HCT116 (cell line): ENCODE measurements around the gene ADAMTS13. TPM values are rescaled to one million over a fixed set of nuclear protein-coding genes. Genes with fewer than 3 reads are reported as not detected.

Experiments
- ATAC-seq: fragments of 200-7000 bp; cut with Tn5 transposase; 2 replicates; pipeline ENCODE4 v1.9.1; 2020; ENCODE audit warnings: mild to moderate bottlenecking, moderate library complexity
- BruUV-seq: library from RNA; stranded (reverse); fragments of 400-500 nt; replicated peaks from 2 replicates; lab custom pipeline; 2021; lab: Mats Ljungman, UMichigan
- CTCF ChIA-PET: fragments of 300-600 bp; sonication (Branson Sonifier 250); formaldehyde crosslinking; loops from one replicate; lab custom pipeline; 2021; ENCODE audit warnings: antibody characterized with exemption; lab: Charles Lee
- POLR2A ChIA-PET: fragments of 300-600, 350-600 bp; sonication (Branson Sonifier 250); formaldehyde crosslinking; loops from one replicate; lab custom pipeline; 2021; ENCODE audit warnings: antibody characterized with exemption; lab: Charles Lee
- RAD21 ChIA-PET, 2 experiments: fragments of 300-600 bp; sonication (Branson Sonifier 250); formaldehyde crosslinking; loops; one replicate each; lab custom pipeline; 2023; ENCODE audit warnings: low total read pairs in 2 of 2; ENCODE audit not compliant: uncharacterized antibody in 2 of 2, unreplicated experiment in 2 of 2, low non-redundant PET in 1 of 2; lab: Charles Lee
- DNase-seq: peaks from one replicate; pipeline ENCODE4 v3.0.0-alpha.2; 2010; ENCODE audit warnings: low read depth, low spot score
- H2AFZ ChIP-seq: fragments of 200-600 bp; shearing (Covaris generic), sonication (generic); 2 replicates; pipeline ENCODE4 v1.6.1; 2017; ENCODE audit warnings: low read depth, mixed run types, mixed read lengths, antibody characterized with exemption, low read length; ENCODE audit not compliant: poor library complexity, severe bottlenecking
- H3K27ac ChIP-seq: 2 replicates; pipeline ENCODE4 v1.5.1; 2012; ENCODE audit warnings: low read depth, low read length
- H3K27me3 ChIP-seq: fragments of 200-600 bp; sonication (generic); 2 replicates; pipeline ENCODE4 v1.6.1; 2016; ENCODE audit warnings: mixed run types, low read length, mixed read lengths; ENCODE audit not compliant: insufficient read depth
- H3K36me3 ChIP-seq, 2 experiments: fragments of 200-500 bp in 1 of 2; fragments of 200-600 bp in 1 of 2; sonication (Bioruptor generic) in 1 of 2; sonication (generic) in 1 of 2; 2 replicates each; pipeline versions ENCODE4 v1.5.1 to v1.6.1; 2014 to 2016; ENCODE audit warnings: low read length in 2 of 2, inconsistent platforms in 1 of 2, mixed read lengths in 1 of 2, mixed run types in 1 of 2; ENCODE audit not compliant: insufficient read depth in 2 of 2, control insufficient read depth in 1 of 2
- H3K4me1 ChIP-seq, 2 experiments: fragments of 200-600 bp in 1 of 2; sonication (generic) in 1 of 2; 2 replicates each; pipeline versions ENCODE4 v1.5.1 to v1.6.1; 2012 to 2017; ENCODE audit warnings: low read length in 2 of 2, inconsistent platforms in 1 of 2, mild to moderate bottlenecking in 1 of 2, mixed read lengths in 1 of 2, mixed run types in 1 of 2, moderate library complexity in 1 of 2; ENCODE audit not compliant: insufficient read depth in 2 of 2, control insufficient read depth in 1 of 2
- H3K4me2 ChIP-seq: fragments of 200-600 bp; sonication (generic); 2 replicates; pipeline ENCODE4 v1.6.1; 2017; ENCODE audit warnings: mixed run types, low read length, mixed read lengths
- H3K4me3 ChIP-seq, 2 experiments: fragments of 200-600 bp in 1 of 2; sonication (generic) in 1 of 2; replicated peaks in 1 of 2; 2 replicates each; pipeline ENCODE4 v1.5.1; 2011 to 2016; ENCODE audit warnings: low read length in 2 of 2, control low read depth in 1 of 2, low read depth in 1 of 2, mild to moderate bottlenecking in 1 of 2, mixed read lengths in 1 of 2, mixed run types in 1 of 2
- H3K79me2 ChIP-seq: fragments of 200-600 bp; sonication (generic); 2 replicates; pipeline ENCODE4 v1.6.1; 2017; ENCODE audit warnings: mild to moderate bottlenecking, mixed run types, low read length, moderate library complexity, mixed read lengths; ENCODE audit not compliant: insufficient read depth
- H3K9ac ChIP-seq: fragments of 200-600 bp; sonication (generic); 2 replicates; pipeline ENCODE4 v1.6.1; 2016; ENCODE audit warnings: low read length, mixed read lengths
- H3K9me2 ChIP-seq: fragments of 200-600 bp; sonication (generic), shearing (Covaris generic); 2 replicates; pipeline ENCODE4 v1.6.1; 2017; ENCODE audit warnings: mixed run types, mild to moderate bottlenecking, moderate library complexity; ENCODE audit not compliant: insufficient read depth
- H3K9me3 ChIP-seq, 2 experiments: fragments of 200-500 bp in 1 of 2; fragments of 200-600 bp in 1 of 2; sonication (Bioruptor generic) in 1 of 2; sonication (generic) in 1 of 2; 2 replicates each; pipeline ENCODE4 v1.6.1; 2014 to 2017; ENCODE audit warnings: low read length in 2 of 2, mixed read lengths in 2 of 2, inconsistent platforms in 1 of 2, low read depth in 1 of 2, mild to moderate bottlenecking in 1 of 2, mixed run types in 1 of 2, moderate library complexity in 1 of 2; ENCODE audit not compliant: control insufficient read depth in 1 of 2, insufficient read depth in 1 of 2
- H4K20me1 ChIP-seq: fragments of 200-600 bp; sonication (generic), shearing (Covaris generic); 2 replicates; pipeline ENCODE4 v1.6.1; 2017; ENCODE audit warnings: mixed run types, mild to moderate bottlenecking, moderate library complexity; ENCODE audit not compliant: insufficient read depth
- CBX3 ChIP-seq: IDR thresholded peaks from 2 replicates; pipeline ENCODE4 v1.6.1; 2012; ENCODE audit warnings: low read depth
- CEBPB ChIP-seq: IDR thresholded peaks from 2 replicates; pipeline ENCODE4 v1.6.1; 2012; ENCODE audit warnings: low read depth
- JUND ChIP-seq: IDR thresholded peaks from 2 replicates; pipeline ENCODE4 v1.6.1; 2012
- POLR2AphosphoS5 ChIP-seq: IDR thresholded peaks from 2 replicates; pipeline ENCODE4 v1.6.1; 2011; ENCODE audit warnings: mild to moderate bottlenecking, low read depth, low read length, moderate library complexity
- RAD21 ChIP-seq: IDR thresholded peaks from 2 replicates; pipeline ENCODE4 v1.6.1; 2012; ENCODE audit warnings: low read depth, mild to moderate bottlenecking
- SIN3A ChIP-seq: IDR thresholded peaks from 2 replicates; pipeline ENCODE4 v1.6.1; 2012; ENCODE audit warnings: low read depth
- intact Hi-C: fragments of 100-400 bp; cut with micrococcal nuclease; formaldehyde crosslinking; loops from 2 replicates; pipeline ENCODE4 v1.10.0; 2022
- total RNA-seq: library from RNA; stranded (reverse); gene quantifications from one replicate; pipeline ENCODE4 v1.2.1, GENCODE V29; 2021; ENCODE audit not compliant: unreplicated experiment
- TF ChIP-seq, protein P1 (sequence below), 3 experiments: fragments of 200-600 bp in 1 of 3; sonication (generic) in 1 of 3; IDR thresholded peaks in 2 of 3; conservative IDR thresholded peaks in 1 of 3; 2 replicates each; pipeline ENCODE4 v1.5.1; 2012 to 2017; ENCODE audit warnings: low read depth in 2 of 3, low read length in 2 of 3, antibody characterized with exemption in 1 of 3, borderline replicate concordance in 1 of 3, control low read depth in 1 of 3, mild to moderate bottlenecking in 1 of 3, mixed read lengths in 1 of 3, mixed run types in 1 of 3, moderate library complexity in 1 of 3; ENCODE audit not compliant: insufficient read depth in 1 of 3
- TF ChIP-seq, protein P2 (sequence below): IDR thresholded peaks from 2 replicates; pipeline ENCODE4 v1.6.1; 2012; ENCODE audit warnings: low read depth
- TF ChIP-seq, protein P3 (sequence below): IDR thresholded peaks from 2 replicates; pipeline ENCODE4 v1.6.1; 2011; ENCODE audit warnings: mild to moderate bottlenecking, low read length, moderate library complexity; ENCODE audit not compliant: insufficient replicate concordance; ENCODE audit errors: extremely low read depth
- TF ChIP-seq, protein P4 (sequence below): IDR thresholded peaks from 2 replicates; pipeline ENCODE4 v1.6.1; 2012

ADAMTS13 gene
- total RNA-seq, 1 experiment from 2014 or later, result 9.2 TPM

DNA sequence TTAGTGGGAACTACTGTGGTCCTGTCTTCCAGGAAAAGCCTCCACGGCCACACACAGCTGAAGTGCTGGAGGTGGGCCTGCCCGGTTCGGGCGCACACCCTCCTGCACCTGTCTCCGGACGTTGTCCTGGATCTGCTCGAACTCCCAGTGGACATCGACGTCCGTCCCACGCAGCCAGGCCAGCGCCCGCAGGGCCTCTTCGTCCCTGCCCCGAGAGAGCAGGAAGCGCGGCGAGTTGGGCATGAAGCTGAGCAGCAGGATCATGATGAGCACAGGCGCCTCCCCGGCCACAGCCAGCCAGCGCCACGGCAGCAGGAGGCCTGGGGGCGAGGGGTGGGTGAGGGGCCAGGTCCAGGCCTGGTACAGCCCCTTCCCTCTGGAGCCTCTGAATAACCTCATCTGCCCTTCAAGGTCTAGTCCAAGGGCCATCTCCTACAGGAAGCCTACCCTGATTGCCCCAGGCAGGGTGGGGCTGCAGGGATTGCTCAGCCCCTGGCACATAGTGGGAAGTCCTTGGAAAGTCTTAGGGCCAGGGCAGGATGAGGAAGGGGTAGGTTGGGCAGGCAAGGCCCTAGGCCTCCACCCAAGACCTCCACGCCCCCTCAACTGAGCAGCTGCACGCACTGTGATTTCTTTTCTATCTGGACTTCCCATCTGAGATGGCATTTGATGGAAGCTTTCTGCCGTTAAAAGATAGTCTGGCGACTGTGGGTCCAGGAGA lies 53.3 kb downstream of the ADAMTS13 start:
- POLR2A ChIA-PET, result no interaction called here
- TF ChIP-seq RAD21 (no peak), POLR2AphosphoS5 (no peak), JUND (no peak), CEBPB (no peak), SIN3A (no peak), CBX3 (no peak)
- TF ChIP-seq, protein P1, sequence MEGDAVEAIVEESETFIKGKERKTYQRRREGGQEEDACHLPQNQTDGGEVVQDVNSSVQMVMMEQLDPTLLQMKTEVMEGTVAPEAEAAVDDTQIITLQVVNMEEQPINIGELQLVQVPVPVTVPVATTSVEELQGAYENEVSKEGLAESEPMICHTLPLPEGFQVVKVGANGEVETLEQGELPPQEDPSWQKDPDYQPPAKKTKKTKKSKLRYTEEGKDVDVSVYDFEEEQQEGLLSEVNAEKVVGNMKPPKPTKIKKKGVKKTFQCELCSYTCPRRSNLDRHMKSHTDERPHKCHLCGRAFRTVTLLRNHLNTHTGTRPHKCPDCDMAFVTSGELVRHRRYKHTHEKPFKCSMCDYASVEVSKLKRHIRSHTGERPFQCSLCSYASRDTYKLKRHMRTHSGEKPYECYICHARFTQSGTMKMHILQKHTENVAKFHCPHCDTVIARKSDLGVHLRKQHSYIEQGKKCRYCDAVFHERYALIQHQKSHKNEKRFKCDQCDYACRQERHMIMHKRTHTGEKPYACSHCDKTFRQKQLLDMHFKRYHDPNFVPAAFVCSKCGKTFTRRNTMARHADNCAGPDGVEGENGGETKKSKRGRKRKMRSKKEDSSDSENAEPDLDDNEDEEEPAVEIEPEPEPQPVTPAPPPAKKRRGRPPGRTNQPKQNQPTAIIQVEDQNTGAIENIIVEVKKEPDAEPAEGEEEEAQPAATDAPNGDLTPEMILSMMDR (IDR thresholded peaks at IDR 0.05 in 2 of 3, conservative IDR thresholded peaks at IDR 0.05 in 1 of 3; ENCODE audit: borderline replicate concordance in 1 of 3, insufficient read depth in 1 of 3, low read depth in 2 of 3, low read length in 2 of 3), result no peak
- TF ChIP-seq, protein P2, sequence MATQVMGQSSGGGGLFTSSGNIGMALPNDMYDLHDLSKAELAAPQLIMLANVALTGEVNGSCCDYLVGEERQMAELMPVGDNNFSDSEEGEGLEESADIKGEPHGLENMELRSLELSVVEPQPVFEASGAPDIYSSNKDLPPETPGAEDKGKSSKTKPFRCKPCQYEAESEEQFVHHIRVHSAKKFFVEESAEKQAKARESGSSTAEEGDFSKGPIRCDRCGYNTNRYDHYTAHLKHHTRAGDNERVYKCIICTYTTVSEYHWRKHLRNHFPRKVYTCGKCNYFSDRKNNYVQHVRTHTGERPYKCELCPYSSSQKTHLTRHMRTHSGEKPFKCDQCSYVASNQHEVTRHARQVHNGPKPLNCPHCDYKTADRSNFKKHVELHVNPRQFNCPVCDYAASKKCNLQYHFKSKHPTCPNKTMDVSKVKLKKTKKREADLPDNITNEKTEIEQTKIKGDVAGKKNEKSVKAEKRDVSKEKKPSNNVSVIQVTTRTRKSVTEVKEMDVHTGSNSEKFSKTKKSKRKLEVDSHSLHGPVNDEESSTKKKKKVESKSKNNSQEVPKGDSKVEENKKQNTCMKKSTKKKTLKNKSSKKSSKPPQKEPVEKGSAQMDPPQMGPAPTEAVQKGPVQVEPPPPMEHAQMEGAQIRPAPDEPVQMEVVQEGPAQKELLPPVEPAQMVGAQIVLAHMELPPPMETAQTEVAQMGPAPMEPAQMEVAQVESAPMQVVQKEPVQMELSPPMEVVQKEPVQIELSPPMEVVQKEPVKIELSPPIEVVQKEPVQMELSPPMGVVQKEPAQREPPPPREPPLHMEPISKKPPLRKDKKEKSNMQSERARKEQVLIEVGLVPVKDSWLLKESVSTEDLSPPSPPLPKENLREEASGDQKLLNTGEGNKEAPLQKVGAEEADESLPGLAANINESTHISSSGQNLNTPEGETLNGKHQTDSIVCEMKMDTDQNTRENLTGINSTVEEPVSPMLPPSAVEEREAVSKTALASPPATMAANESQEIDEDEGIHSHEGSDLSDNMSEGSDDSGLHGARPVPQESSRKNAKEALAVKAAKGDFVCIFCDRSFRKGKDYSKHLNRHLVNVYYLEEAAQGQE, result no peak
- TF ChIP-seq, protein P3, sequence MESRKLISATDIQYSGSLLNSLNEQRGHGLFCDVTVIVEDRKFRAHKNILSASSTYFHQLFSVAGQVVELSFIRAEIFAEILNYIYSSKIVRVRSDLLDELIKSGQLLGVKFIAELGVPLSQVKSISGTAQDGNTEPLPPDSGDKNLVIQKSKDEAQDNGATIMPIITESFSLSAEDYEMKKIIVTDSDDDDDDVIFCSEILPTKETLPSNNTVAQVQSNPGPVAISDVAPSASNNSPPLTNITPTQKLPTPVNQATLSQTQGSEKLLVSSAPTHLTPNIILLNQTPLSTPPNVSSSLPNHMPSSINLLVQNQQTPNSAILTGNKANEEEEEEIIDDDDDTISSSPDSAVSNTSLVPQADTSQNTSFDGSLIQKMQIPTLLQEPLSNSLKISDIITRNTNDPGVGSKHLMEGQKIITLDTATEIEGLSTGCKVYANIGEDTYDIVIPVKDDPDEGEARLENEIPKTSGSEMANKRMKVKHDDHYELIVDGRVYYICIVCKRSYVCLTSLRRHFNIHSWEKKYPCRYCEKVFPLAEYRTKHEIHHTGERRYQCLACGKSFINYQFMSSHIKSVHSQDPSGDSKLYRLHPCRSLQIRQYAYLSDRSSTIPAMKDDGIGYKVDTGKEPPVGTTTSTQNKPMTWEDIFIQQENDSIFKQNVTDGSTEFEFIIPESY, result no peak
- TF ChIP-seq, protein P4, sequence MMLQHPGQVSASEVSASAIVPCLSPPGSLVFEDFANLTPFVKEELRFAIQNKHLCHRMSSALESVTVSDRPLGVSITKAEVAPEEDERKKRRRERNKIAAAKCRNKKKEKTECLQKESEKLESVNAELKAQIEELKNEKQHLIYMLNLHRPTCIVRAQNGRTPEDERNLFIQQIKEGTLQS, result no peak
- intact Hi-C loops, result no loop called here

More for the DNA sequence above, 53.3 kb downstream of the ADAMTS13 start:
- peaks cover 13 to 21% of the 10 kb centered on the region in 2 experiments; a peak in 3 of 4 replicates for H3K4me1 ChIP-seq
- BruUV-seq, result no TSS peak
- ATAC-seq, result no peak
- CTCF ChIA-PET, result no interaction called here
- no peaks in the 10 kb centered on the region for H3K9me3 ChIP-seq
- DNase-seq, result no peak
- RAD21 ChIA-PET, result no interaction called here
- H3K27ac ChIP-seq, result no peak overlapping the region
- no peaks in the 10 kb centered on the region for H4K20me1 ChIP-seq
- no peak overlapping the region for H2AFZ ChIP-seq
- H3K4me3 ChIP-seq, result no peak overlapping the region
- H3K9ac ChIP-seq, result no peak overlapping the region
- no peaks in the 10 kb centered on the region for H3K27me3 ChIP-seq
- no peak overlapping the region for H3K4me2 ChIP-seq
- no peaks in the 10 kb centered on the region for H3K9me2 ChIP-seq
- no peaks in the 10 kb centered on the region for H3K36me3 ChIP-seq
- H3K79me2 ChIP-seq, result peaks cover 6% of the 10 kb centered on the region; the same call in 1 of the 2 replicates
